WERI-Rb-1 (cell line): ENCODE measurements around the gene AFF3.
"Not testable (repeated sequence)": the region's sequence is repeated elsewhere in the genome, so short reads cannot be mapped to it uniquely, and the experiment has no call there.

ENCODE experiments used
- DNase-seq: peaks from one replicate; pipeline ENCODE4 v3.0.0-alpha.2; 2020
- H3K27ac ChIP-seq: fragments of 250-450 bp; sonication (Bioruptor Pico); 2 replicates; pipeline ENCODE4 v1.5.1; 2020; ENCODE audit warnings: mild to moderate bottlenecking, moderate library complexity
- H3K27me3 ChIP-seq: fragments of 250-450 bp; sonication (Bioruptor Pico); 2 replicates; pipeline ENCODE4 v1.5.1; 2021; ENCODE audit warnings: mild to moderate bottlenecking, low read depth, moderate library complexity; ENCODE audit not compliant: insufficient read depth, severe bottlenecking
- H3K36me3 ChIP-seq: fragments of 250-450 bp; sonication (Bioruptor Pico); 2 replicates; pipeline ENCODE4 v1.5.1; 2020; ENCODE audit warnings: mild to moderate bottlenecking, moderate library complexity
- H3K4me3 ChIP-seq: 2 replicates; pipeline ENCODE4 v1.5.1; 2011; ENCODE audit warnings: low read depth, mild to moderate bottlenecking, control low read depth, low read length
- H3K9me3 ChIP-seq: fragments of 250-450 bp; sonication (Bioruptor Pico); 2 replicates; pipeline ENCODE4 v1.5.1; 2021; ENCODE audit warnings: mild to moderate bottlenecking, moderate library complexity; ENCODE audit not compliant: severe bottlenecking
- TF ChIP-seq, protein P1 (sequence below): IDR thresholded peaks from 2 replicates; pipeline ENCODE4 v1.5.1; 2011; ENCODE audit warnings: low read depth, mild to moderate bottlenecking, control low read depth, inconsistent platforms, low read length

The AFF3 gene

GRCh38 chr2:99776206-99776905, 366.0 kb downstream of the AFF3 start:
- Histone ChIP-seq H3K27ac (no peak overlapping the region), H3K9me3 (peaks cover 5% of the 10 kb centered on the region), H3K4me3 (no peak overlapping the region), H3K27me3 (no peaks in the 10 kb centered on the region), H3K36me3 (no peaks in the 10 kb centered on the region)
- no peak for DNase-seq
- TF ChIP-seq, protein P1, sequence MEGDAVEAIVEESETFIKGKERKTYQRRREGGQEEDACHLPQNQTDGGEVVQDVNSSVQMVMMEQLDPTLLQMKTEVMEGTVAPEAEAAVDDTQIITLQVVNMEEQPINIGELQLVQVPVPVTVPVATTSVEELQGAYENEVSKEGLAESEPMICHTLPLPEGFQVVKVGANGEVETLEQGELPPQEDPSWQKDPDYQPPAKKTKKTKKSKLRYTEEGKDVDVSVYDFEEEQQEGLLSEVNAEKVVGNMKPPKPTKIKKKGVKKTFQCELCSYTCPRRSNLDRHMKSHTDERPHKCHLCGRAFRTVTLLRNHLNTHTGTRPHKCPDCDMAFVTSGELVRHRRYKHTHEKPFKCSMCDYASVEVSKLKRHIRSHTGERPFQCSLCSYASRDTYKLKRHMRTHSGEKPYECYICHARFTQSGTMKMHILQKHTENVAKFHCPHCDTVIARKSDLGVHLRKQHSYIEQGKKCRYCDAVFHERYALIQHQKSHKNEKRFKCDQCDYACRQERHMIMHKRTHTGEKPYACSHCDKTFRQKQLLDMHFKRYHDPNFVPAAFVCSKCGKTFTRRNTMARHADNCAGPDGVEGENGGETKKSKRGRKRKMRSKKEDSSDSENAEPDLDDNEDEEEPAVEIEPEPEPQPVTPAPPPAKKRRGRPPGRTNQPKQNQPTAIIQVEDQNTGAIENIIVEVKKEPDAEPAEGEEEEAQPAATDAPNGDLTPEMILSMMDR = no peak

GRCh38 chr2:99775585-99775984, 366.8 kb downstream of the AFF3 start:
- Histone ChIP-seq H3K4me3 (no peak overlapping the region), H3K9me3 (peaks cover 5% of the 10 kb centered on the region), H3K27ac (no peak overlapping the region), H3K36me3 (no peaks in the 10 kb centered on the region), H3K27me3 (no peaks in the 10 kb centered on the region)
- TF ChIP-seq, protein P1 = no peak
- no peak for DNase-seq

GRCh38 chr2:99773642-99774041, 368.7 kb downstream of the AFF3 start:
- not testable (repeated sequence) for H3K27ac ChIP-seq, H3K4me3 ChIP-seq, H3K9me3 ChIP-seq, H3K36me3 ChIP-seq, DNase-seq, H3K27me3 ChIP-seq

GRCh38 chr2:99772591-99773331, 369.6 kb downstream of the AFF3 start:
- H3K9me3 ChIP-seq = no peaks in the 10 kb centered on the region
- TF ChIP-seq, protein P1 = no peak
- H3K27ac ChIP-seq = no peak overlapping the region
- H3K36me3 ChIP-seq = no peaks in the 10 kb centered on the region
- H3K27me3 ChIP-seq = no peaks in the 10 kb centered on the region
- H3K4me3 ChIP-seq = no peak overlapping the region
- no peak for DNase-seq

GRCh38 chr2:99771681-99772333, 370.6 kb downstream of the AFF3 start:
- H3K27ac ChIP-seq = no peak overlapping the region
- no peaks in the 10 kb centered on the region for H3K9me3 ChIP-seq
- no peaks in the 10 kb centered on the region for H3K36me3 ChIP-seq
- no peak overlapping the region for H3K4me3 ChIP-seq
- no peaks in the 10 kb centered on the region for H3K27me3 ChIP-seq
- no peak for DNase-seq
- TF ChIP-seq, protein P1 = no peak

- Histone ChIP-seq H3K36me3 (no peaks in the 10 kb centered on the region), H3K27me3 (no peaks in the 10 kb centered on the region), H3K4me3 (no peak overlapping the region), H3K27ac (no peak overlapping the region), H3K9me3 (no peaks in the 10 kb centered on the region)
- no peak for DNase-seq
- TF ChIP-seq, protein P1 = no peak
These were observed 371.5 kb downstream of the AFF3 start for GRCh38 chr2:99770876-99771275.
